Gastroesophageal sphincter (tissue), 4 donors: ENCODE results near the gene GRM4. TPM values are rescaled to one million over a fixed set of nuclear protein-coding genes. Genes with fewer than 3 reads are reported as not detected.

Experiments
- ATAC-seq: fragments of 150-250 bp; one replicate; pipeline ENCODE4 v1.9.1; 2016; ENCODE audit warnings: mild to moderate bottlenecking, moderate library complexity
- H3K27ac ChIP-seq, 4 donors: fragments of 200-600 bp; sonication (generic) in 3 of 4; 1 replicate in 3 of 4; 2 replicates in 1 of 4; pipeline ENCODE4 v1.5.1; 2016 to 2019
- H3K27me3 ChIP-seq: fragments of 200-600 bp; sonication (generic); one replicate; pipeline ENCODE4 v1.5.1; 2019
- H3K36me3 ChIP-seq, 2 donors: fragments of 200-600 bp; sonication (generic); one replicate each; pipeline ENCODE4 v1.5.1; 2019; ENCODE audit warnings: control low read depth in 1 of 2
- H3K4me1 ChIP-seq, 3 donors: fragments of 200-600 bp; sonication (generic); 1 replicate in 2 of 3; 2 replicates in 1 of 3; pipeline ENCODE4 v1.5.1; 2016 to 2019; ENCODE audit warnings: control low read depth in 2 of 3
- H3K4me3 ChIP-seq, 2 donors: fragments of 200-600 bp; sonication (generic); one replicate each; pipeline ENCODE4 v1.5.1; 2019; ENCODE audit warnings: mild to moderate bottlenecking in 1 of 2, moderate library complexity in 1 of 2
- H3K9me3 ChIP-seq, 3 donors: fragments of 200-600 bp; sonication (generic); one replicate each; pipeline ENCODE4 v1.5.1; 2017 to 2019; ENCODE audit warnings: control low read depth in 2 of 3
- CTCF ChIP-seq, 4 experiments: fragments of 200-600 bp in 2 of 4; fragments of 450-650 bp in 2 of 4; sonication (generic) in 1 of 4; IDR thresholded peaks; one replicate each; pipeline ENCODE4 v1.5.1; 2017 to 2019; ENCODE audit warnings: antibody characterized with exemption in 4 of 4, mild to moderate bottlenecking in 2 of 4, moderate library complexity in 2 of 4
- EP300 ChIP-seq: sonication (generic); formaldehyde crosslinking; IDR thresholded peaks from one replicate; pipeline ENCODE4 v1.6.1; 2017; ENCODE audit warnings: antibody characterized with exemption, mild to moderate bottlenecking
- POLR2A ChIP-seq, 2 donors: fragments of 450-650 bp; IDR thresholded peaks; one replicate each; pipeline ENCODE4 v1.6.1; 2017; ENCODE audit warnings: antibody characterized with exemption in 2 of 2, mild to moderate bottlenecking in 2 of 2, moderate library complexity in 1 of 2
- POLR2AphosphoS5 ChIP-seq: sonication (generic); formaldehyde crosslinking; IDR thresholded peaks from one replicate; pipeline ENCODE4 v1.6.1; 2017; ENCODE audit warnings: antibody characterized with exemption
- WGBS, 2 donors: methylation state at CpG; one replicate each; pipeline ENCODE4 v1.1.5; 2018; ENCODE audit warnings: low coverage in 1 of 2; 5-methylcytosine and 5-hydroxymethylcytosine counted together
- total RNA-seq, 4 donors: library from RNA; depleted of rRNA; stranded (reverse); fragments of >200 nt; gene quantifications; one replicate each; pipeline ENCODE4 v1.1.0, GENCODE V29; 2016

Gene GRM4
- total RNA-seq, 4 donors from 2014 or later: not detected

DNA sequence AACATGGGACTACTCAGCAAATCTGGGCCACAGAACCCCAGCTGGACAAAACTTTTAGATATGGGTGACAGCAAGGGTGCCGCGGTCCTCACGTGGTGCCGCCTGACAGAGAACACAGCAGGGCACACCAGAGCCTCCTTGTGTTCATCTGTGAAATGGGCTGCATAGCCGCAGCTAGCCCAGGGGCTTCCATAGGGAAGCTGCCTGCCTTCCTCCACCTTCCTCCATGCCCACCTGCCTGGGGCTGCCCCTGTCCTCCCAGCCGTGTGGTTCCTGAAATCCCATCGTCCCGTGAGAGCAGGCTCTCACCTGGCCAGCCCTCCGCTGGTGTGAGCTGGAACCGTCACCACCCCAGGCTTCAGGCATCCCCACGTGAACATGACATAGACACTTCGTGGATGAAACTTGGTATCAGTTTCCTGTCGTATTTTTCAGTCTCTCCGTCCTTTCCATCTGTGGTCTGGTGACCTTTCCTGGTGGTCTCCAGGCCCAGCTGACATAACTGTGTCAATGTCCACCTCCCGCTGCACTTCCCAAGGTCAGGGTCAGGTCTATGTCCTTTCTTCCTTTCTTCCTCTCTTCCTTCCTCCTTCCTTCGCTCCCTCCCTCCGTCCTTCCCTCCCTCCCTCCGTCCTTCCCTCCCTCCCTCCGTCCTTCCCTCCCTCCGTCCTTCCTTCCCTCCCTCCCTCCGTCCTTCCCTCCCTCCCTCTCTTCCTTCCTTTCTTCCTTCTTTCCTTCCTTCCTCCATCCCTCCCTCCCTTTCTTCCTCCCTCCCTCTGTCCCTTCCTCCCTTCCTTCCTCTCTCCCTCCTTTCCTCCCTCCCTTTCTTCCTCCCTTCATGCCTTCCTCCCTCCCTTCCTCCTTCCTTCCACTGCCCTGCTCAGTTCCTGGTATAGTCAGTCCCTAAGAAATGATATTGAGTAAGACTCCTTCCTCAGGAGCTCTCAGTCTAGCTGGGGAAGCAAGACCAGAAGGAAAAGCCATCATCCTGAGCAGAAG lies 78.8 kb downstream of the GRM4 start:
- H3K27me3 ChIP-seq: peaks cover 84% of the 10 kb centered on the region
- no peak overlapping the region for H3K4me3 ChIP-seq
- peaks cover 0 to 16% (median 0%) of the 10 kb centered on the region in 3 donors for H3K4me1 ChIP-seq
- no peak for ATAC-seq
- no peaks in the 10 kb centered on the region for H3K9me3 ChIP-seq
- TF ChIP-seq CTCF (IDR thresholded peaks at IDR 0.05): no peak
- no peak overlapping the region for H3K27ac ChIP-seq
- H3K36me3 ChIP-seq: no peaks in the 10 kb centered on the region
- WGBS, 2 donors: 45 to 54% methylated on average over 15 to 17 of the region's 21 CpGs

DNA sequence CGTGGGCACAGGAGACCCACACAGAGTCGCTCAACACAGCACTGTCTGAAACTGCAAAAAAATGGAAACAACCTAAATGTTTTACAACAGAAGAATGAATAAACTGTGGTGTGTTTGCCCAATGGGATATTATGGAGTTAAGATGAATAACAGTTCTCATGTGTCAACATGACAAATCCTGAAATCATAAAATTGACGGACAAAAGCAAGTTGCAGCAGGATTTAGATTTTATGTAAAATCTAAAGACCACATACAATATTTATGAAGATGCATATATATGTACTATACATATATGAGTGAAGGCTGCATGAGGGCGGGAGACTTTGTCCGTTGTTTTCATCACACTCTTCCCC lies 79.7 kb downstream of the GRM4 start:
- TF ChIP-seq EP300: no peak
- TF ChIP-seq POLR2A (IDR thresholded peaks at IDR 0.05): no peak
- TF ChIP-seq POLR2AphosphoS5: no peak
- TF ChIP-seq CTCF (IDR thresholded peaks at IDR 0.05): no peak
- peaks cover 0 to 16% (median 0%) of the 10 kb centered on the region in 3 donors for H3K4me1 ChIP-seq
- no peaks in the 10 kb centered on the region for H3K9me3 ChIP-seq
- ATAC-seq: no peak
- 41 to 54% methylated on average over 5 of the region's 5 CpGs for WGBS, 2 donors
- no peak overlapping the region for H3K4me3 ChIP-seq
- no peak overlapping the region for H3K27ac ChIP-seq
- no peaks in the 10 kb centered on the region for H3K36me3 ChIP-seq
- H3K27me3 ChIP-seq: peaks cover 91% of the 10 kb centered on the region

GRCh38 chr6:34065466-34066217 lies 80.2 kb downstream of the GRM4 start:
- whole genome bisulfite sequencing, 2 donors: 11 to 38% methylated on average over 7 to 10 of the region's 24 CpGs
- TF ChIP-seq POLR2A (IDR thresholded peaks at IDR 0.05) (no peak), POLR2AphosphoS5 (no peak), CTCF (IDR thresholded peaks at IDR 0.05) (no peak), EP300 (no peak)
- Histone ChIP-seq H3K27me3 (peaks cover 90% of the 10 kb centered on the region), H3K9me3 (no peaks in the 10 kb centered on the region), H3K4me3 (no peak overlapping the region), H3K4me1 (peaks cover 0 to 16% (median 0%) of the 10 kb centered on the region in 3 donors), H3K36me3 (no peaks in the 10 kb centered on the region), H3K27ac (no peak overlapping the region)
- no peak for ATAC-seq

GRCh38 chr6:34064675-34065074 lies 81.2 kb downstream of the GRM4 start:
- WGBS, 2 donors: 0 to 58% methylated on average over 1 to 3 of the region's 7 CpGs
- Histone ChIP-seq H3K9me3 (no peaks in the 10 kb centered on the region), H3K27ac (no peak overlapping the region), H3K36me3 (no peaks in the 10 kb centered on the region), H3K4me1 (peaks cover 0 to 16% (median 0%) of the 10 kb centered on the region in 3 donors), H3K4me3 (no peak overlapping the region), H3K27me3 (peaks cover 81% of the 10 kb centered on the region)
- TF ChIP-seq POLR2A (IDR thresholded peaks at IDR 0.05) (no peak), CTCF (IDR thresholded peaks at IDR 0.05) (no peak), EP300 (no peak), POLR2AphosphoS5 (no peak)
- ATAC-seq: no peak
